Pulmonary artery endothelial cell (primary cell): Measurements from ENCODE around the gene TMEM248. TPM values are rescaled to one million over a fixed set of nuclear protein-coding genes. Genes with fewer than 3 reads are reported as not detected.
A peak's percentile ranks its signal among the peaks of the same experiment; 100 is the strongest.
"Not testable (repeated sequence)": the region's sequence is repeated elsewhere in the genome, so short reads cannot be mapped to it uniquely, and the experiment has no call there.

ENCODE experiments used
- DNase-seq: peaks from one replicate; pipeline ENCODE4 v3.0.0-alpha.2; 2011; ENCODE audit warnings: low read depth, low spot score
- total RNA-seq: library from RNA; depleted of rRNA; stranded (reverse); fragments of >200 nt; gene quantifications from 2 replicates; pipeline ENCODE4 v1.2.3, GENCODE V29; 2014

The TMEM248 gene
- total RNA-seq, 1 donor from 2014 or later: 79.1 TPM

GRCh38 chr7:66908598-66908997, 12.4 kb upstream of the TMEM248 start:
- not testable (repeated sequence) for DNase-seq

- DNase-seq: no peak
These were observed 10.2 kb upstream of the TMEM248 start for GRCh38 chr7:66910789-66911188.

- not testable (repeated sequence) for DNase-seq
These were observed 9.8 kb upstream of the TMEM248 start for GRCh38 chr7:66911191-66911590.

- no peak for DNase-seq
These were observed 8.8 kb upstream of the TMEM248 start for GRCh38 chr7:66912195-66912594.

- no peak for DNase-seq
These were observed 7.6 kb upstream of the TMEM248 start for GRCh38 chr7:66913118-66914037.

GRCh38 chr7:66917904-66918303, 3.1 kb upstream of the TMEM248 start:
- DNase-seq: not testable (repeated sequence)

- no peak for DNase-seq
These were observed 1.7 kb upstream of the TMEM248 start for GRCh38 chr7:66919304-66919703.

GRCh38 chr7:66919704-66920103, 1.3 kb upstream of the TMEM248 start:
- DNase-seq: no peak

GRCh38 chr7:66920256-66920655, 769 bp upstream of the TMEM248 start:
- no peak for DNase-seq

GRCh38 chr7:66921396-66921917, 432 bp downstream of the TMEM248 start:
- DNase-seq: no peak

- no peak for DNase-seq
These were observed 977 bp downstream of the TMEM248 start for GRCh38 chr7:66921918-66922486.

- no peak for DNase-seq
These were observed 4.2 kb downstream of the TMEM248 start for GRCh38 chr7:66925255-66925654.

GRCh38 chr7:66927348-66927948, 6.4 kb downstream of the TMEM248 start:
- DNase-seq: no peak

- no peak for DNase-seq
These were observed 7.4 kb downstream of the TMEM248 start for GRCh38 chr7:66928388-66928787.

- DNase-seq: no peak
These were observed 8.1 kb downstream of the TMEM248 start for GRCh38 chr7:66929165-66929564.

- DNase-seq: no peak
These were observed 8.9 kb downstream of the TMEM248 start for GRCh38 chr7:66929935-66930334.

- DNase-seq: no peak
These were observed 9.3 kb downstream of the TMEM248 start for GRCh38 chr7:66930341-66930740.

GRCh38 chr7:66933469-66933868, 12.4 kb downstream of the TMEM248 start:
- DNase-seq: no peak

- DNase-seq: no peak
These were observed 16.9 kb downstream of the TMEM248 start for GRCh38 chr7:66937940-66938339.

GRCh38 chr7:66939325-66939724, 18.3 kb downstream of the TMEM248 start:
- no peak for DNase-seq

- peak; percentile 79 for DNase-seq
These were observed 25.5 kb downstream of the TMEM248 start for GRCh38 chr7:66946545-66946944.

GRCh38 chr7:66948480-66949109, 27.6 kb downstream of the TMEM248 start:
- no peak for DNase-seq
